ENCODE data around the gene ADARB1.

ADARB1 gene

DNA sequence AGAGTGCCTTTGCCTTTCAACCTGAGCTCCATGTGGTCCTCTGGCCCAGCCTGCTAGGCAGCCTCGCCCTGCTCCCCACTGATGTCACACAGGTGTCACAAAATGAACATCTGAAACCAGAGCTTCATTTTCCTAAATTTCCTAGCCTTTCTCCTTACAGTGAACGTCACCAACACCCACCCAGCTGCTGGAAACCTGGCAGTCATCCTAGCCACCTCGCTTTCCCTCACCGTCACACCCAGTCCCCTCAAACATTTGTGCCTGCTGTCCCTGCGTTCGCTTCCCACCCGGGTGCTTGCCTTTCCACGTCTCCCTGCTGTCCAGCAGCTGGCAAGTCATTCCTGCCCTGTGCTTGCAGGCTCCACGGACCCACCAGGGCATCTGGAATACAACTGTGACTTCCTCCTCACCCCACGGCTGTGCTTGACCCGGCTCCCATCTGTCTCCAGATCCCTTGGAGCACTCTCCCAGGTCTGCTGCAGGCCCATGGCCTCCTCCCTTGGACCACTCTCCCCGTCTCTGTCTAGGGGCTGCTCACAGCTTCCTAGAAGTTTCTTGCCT is 23.5 kb downstream of the ADARB1 start:
- TF ChIP-seq, protein P1, sequence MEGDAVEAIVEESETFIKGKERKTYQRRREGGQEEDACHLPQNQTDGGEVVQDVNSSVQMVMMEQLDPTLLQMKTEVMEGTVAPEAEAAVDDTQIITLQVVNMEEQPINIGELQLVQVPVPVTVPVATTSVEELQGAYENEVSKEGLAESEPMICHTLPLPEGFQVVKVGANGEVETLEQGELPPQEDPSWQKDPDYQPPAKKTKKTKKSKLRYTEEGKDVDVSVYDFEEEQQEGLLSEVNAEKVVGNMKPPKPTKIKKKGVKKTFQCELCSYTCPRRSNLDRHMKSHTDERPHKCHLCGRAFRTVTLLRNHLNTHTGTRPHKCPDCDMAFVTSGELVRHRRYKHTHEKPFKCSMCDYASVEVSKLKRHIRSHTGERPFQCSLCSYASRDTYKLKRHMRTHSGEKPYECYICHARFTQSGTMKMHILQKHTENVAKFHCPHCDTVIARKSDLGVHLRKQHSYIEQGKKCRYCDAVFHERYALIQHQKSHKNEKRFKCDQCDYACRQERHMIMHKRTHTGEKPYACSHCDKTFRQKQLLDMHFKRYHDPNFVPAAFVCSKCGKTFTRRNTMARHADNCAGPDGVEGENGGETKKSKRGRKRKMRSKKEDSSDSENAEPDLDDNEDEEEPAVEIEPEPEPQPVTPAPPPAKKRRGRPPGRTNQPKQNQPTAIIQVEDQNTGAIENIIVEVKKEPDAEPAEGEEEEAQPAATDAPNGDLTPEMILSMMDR (IDR thresholded peaks at IDR 0.05) = no peak
- H3K4me3 ChIP-seq (ENCODE audit: low read depth in 1 of 2, low read length in 1 of 2) = no peak overlapping the region
- no peaks in the 10 kb centered on the region for H3K27me3 ChIP-seq
- H3K9me3 ChIP-seq = no peaks in the 10 kb centered on the region
- no peak overlapping the region for H3K27ac ChIP-seq
- H3K4me1 ChIP-seq (ENCODE audit: control insufficient read depth in 1 of 2, insufficient read depth in 1 of 2, low read depth in 1 of 2, low read length in 1 of 2) = no peaks in the 10 kb centered on the region
- no peaks in the 10 kb centered on the region for H3K36me3 ChIP-seq

DNA sequence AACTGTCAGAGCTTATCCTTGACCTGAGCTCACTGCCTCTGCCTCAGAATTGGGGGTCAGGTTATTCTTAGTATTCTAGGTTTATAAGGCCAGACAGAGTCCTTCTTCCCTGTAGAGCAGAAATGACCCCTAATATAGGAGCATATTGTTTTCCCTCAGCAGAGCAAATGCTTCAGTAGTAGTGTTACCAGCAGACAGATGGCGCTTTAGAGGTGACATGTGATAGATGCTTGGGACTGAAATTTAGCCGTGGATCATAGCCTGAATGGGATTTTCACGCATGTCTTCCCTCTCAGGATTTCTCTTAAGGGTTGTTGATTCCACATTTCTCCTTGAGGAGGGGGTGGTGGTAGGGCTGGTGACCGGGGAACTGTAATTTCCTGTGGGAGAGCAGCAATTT is 24.5 kb downstream of the ADARB1 start:
- Histone ChIP-seq H3K4me3 (ENCODE audit: low read depth in 1 of 2, low read length in 1 of 2) (no peak overlapping the region), H3K4me1 (ENCODE audit: control insufficient read depth in 1 of 2, insufficient read depth in 1 of 2, low read depth in 1 of 2, low read length in 1 of 2) (no peaks in the 10 kb centered on the region), H3K27me3 (no peaks in the 10 kb centered on the region), H3K27ac (no peak overlapping the region), H3K9me3 (no peaks in the 10 kb centered on the region), H3K36me3 (no peaks in the 10 kb centered on the region)
- TF ChIP-seq, protein P1 (IDR thresholded peaks at IDR 0.05) = no peak

DNA sequence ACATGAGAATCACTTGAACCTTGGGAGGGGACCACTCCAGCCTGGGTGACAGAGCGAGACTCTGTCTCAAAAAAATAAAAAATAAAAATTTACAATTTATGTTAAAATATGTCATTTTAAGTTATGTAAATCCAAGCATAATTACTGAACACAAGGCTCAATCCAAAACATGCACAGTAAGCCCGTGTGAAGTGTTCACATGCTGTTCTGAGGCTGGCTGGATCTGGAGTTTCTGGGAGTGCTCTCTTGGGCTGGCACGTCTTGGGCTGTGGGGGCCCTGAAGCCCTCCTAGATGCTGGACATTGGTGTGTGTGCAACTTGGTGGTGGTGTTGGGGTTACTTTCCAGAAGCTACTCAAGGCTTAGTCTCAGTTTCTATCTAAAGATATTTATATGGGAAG is 25.2 kb downstream of the ADARB1 start:
- Histone ChIP-seq H3K27me3 (no peaks in the 10 kb centered on the region), H3K9me3 (no peaks in the 10 kb centered on the region), H3K27ac (no peak overlapping the region), H3K4me3 (ENCODE audit: low read depth in 1 of 2, low read length in 1 of 2) (no peak overlapping the region), H3K36me3 (no peaks in the 10 kb centered on the region), H3K4me1 (ENCODE audit: control insufficient read depth in 1 of 2, insufficient read depth in 1 of 2, low read depth in 1 of 2, low read length in 1 of 2) (no peaks in the 10 kb centered on the region)
- TF ChIP-seq, protein P1 (IDR thresholded peaks at IDR 0.05) = no peak

DNA sequence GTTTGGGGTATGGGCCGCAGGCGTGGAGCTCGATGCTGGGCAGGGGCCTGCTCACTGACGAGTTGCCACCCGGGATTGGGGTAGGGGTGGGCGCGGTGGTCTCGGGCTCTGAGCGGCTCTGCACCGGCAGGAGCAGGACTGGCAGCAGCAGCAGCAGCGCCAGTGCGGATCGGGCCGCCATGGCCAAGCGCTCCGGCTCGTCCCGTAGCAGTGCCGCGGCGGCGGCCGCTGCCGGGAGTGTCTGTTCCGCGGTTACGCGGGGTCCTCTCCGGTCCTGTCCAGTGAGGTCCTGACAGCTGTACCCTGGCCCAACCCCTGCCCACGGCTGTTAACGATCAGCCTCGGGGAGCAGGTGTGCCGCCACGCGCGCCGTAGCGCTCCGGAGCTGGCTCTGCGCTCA is 26.5 kb downstream of the ADARB1 start:
- TF ChIP-seq, protein P1 (IDR thresholded peaks at IDR 0.05) = no peak
- H3K27ac ChIP-seq = no peak overlapping the region
- no peaks in the 10 kb centered on the region for H3K9me3 ChIP-seq
- H3K27me3 ChIP-seq = no peaks in the 10 kb centered on the region
- no peaks in the 10 kb centered on the region for H3K36me3 ChIP-seq
- no peaks in the 10 kb centered on the region for H3K4me1 ChIP-seq (ENCODE audit: control insufficient read depth in 1 of 2, insufficient read depth in 1 of 2, low read depth in 1 of 2, low read length in 1 of 2)
- H3K4me3 ChIP-seq (ENCODE audit: low read depth in 1 of 2, low read length in 1 of 2) = no peak overlapping the region

DNA sequence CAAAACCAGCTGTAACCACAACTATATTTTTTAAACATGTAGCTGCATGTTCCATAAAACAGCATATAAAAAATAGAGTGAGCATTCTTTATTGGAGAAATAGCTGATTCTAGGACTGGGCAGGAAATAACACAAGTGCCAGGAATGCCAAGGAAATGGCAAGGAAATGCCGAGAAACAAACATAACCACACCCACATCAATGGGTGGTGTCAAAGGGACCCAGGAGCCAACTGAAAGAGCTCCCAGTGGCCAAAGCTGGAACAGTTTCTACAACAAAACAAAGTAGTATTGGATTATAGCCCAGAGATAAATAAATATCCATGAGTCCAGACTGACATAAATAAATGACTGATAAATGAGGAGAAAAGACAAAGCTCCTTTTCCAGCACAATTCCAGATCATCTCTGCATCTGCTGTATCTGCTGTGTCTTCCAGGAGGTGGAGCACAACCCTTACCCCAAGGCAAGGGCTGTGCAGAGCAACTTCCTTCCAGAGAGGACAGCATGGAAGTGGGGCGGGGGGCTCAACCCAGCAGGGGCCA is 28.1 kb downstream of the ADARB1 start:
- Histone ChIP-seq H3K27me3 (no peaks in the 10 kb centered on the region), H3K4me3 (ENCODE audit: low read depth in 1 of 2, low read length in 1 of 2) (no peak overlapping the region), H3K9me3 (no peaks in the 10 kb centered on the region), H3K36me3 (no peaks in the 10 kb centered on the region), H3K4me1 (ENCODE audit: control insufficient read depth in 1 of 2, insufficient read depth in 1 of 2, low read depth in 1 of 2, low read length in 1 of 2) (no peaks in the 10 kb centered on the region), H3K27ac (no peak overlapping the region)
- TF ChIP-seq, protein P1 (IDR thresholded peaks at IDR 0.05) = no peak
